Eye (tissue), 1 donor: ENCODE results near the gene KLHL40.
"Not testable (repeated sequence)": the region's sequence is repeated elsewhere in the genome, so short reads cannot be mapped to it uniquely, and the experiment has no call there.

Experiments used
- DNase-seq: peaks from one replicate; pipeline ENCODE4 v3.0.0-alpha.2; 2015

KLHL40 gene

GRCh38 chr3:42705058-42705767, 19.9 kb downstream of the KLHL40 start:
- DNase-seq: no peak

- DNase-seq: no peak
Measured at GRCh38 chr3:42705962-42706585, 20.7 kb downstream of the KLHL40 start.

GRCh38 chr3:42706721-42707619, 21.6 kb downstream of the KLHL40 start:
- DNase-seq: no peak

GRCh38 chr3:42707620-42708355, 22.5 kb downstream of the KLHL40 start:
- DNase-seq: no peak

GRCh38 chr3:42708611-42709151, 23.3 kb downstream of the KLHL40 start:
- DNase-seq: no peak

- no peak for DNase-seq
Measured at GRCh38 chr3:42709621-42710020, 24.3 kb downstream of the KLHL40 start.

GRCh38 chr3:42710323-42711021, 25.1 kb downstream of the KLHL40 start:
- DNase-seq: no peak

- DNase-seq: no peak
Measured at GRCh38 chr3:42711491-42712343, 26.4 kb downstream of the KLHL40 start.

- DNase-seq: no peak
Measured at GRCh38 chr3:42712344-42712648, 27.0 kb downstream of the KLHL40 start.

- no peak for DNase-seq
Measured at GRCh38 chr3:42712688-42713372, 27.5 kb downstream of the KLHL40 start.

GRCh38 chr3:42713747-42714146, 28.4 kb downstream of the KLHL40 start:
- DNase-seq: no peak

GRCh38 chr3:42714171-42714852, 29.0 kb downstream of the KLHL40 start:
- DNase-seq: no peak

- DNase-seq: no peak
Measured at GRCh38 chr3:42717306-42717705, 32.0 kb downstream of the KLHL40 start.

- no peak for DNase-seq
Measured at GRCh38 chr3:42718338-42718737, 33.0 kb downstream of the KLHL40 start.

GRCh38 chr3:42719002-42719401, 33.7 kb downstream of the KLHL40 start:
- DNase-seq: no peak

- no peak for DNase-seq
Measured at GRCh38 chr3:42720126-42720525, 34.8 kb downstream of the KLHL40 start.

- DNase-seq: no peak
Measured at GRCh38 chr3:42721690-42722089, 36.4 kb downstream of the KLHL40 start.

- not testable (repeated sequence) for DNase-seq
Measured at GRCh38 chr3:42722442-42722841, 37.1 kb downstream of the KLHL40 start.

- no peak for DNase-seq
Measured at GRCh38 chr3:42723219-42723618, 37.9 kb downstream of the KLHL40 start.

GRCh38 chr3:42725454-42725853, 40.1 kb downstream of the KLHL40 start:
- DNase-seq: no peak
